SJCRH30 (cell line): ENCODE data around the gene UFSP2. TPM values are rescaled to one million over a fixed set of nuclear protein-coding genes. Genes with fewer than 3 reads are reported as not detected.

Experiments
- DNase-seq, 2 experiments: peaks; one replicate each; pipeline ENCODE4 v3.0.0-alpha.2; 2015 to 2020
- H3K27ac ChIP-seq: fragments of 250-450 bp; sonication (Bioruptor Pico); 2 replicates; pipeline ENCODE4 v1.5.1; 2020; ENCODE audit warnings: mild to moderate bottlenecking, moderate library complexity
- H3K27me3 ChIP-seq: fragments of 250-450 bp; sonication (Bioruptor Pico); 2 replicates; pipeline ENCODE4 v1.5.1; 2020; ENCODE audit warnings: mild to moderate bottlenecking, moderate library complexity
- H3K36me3 ChIP-seq: fragments of 250-450 bp; sonication (Bioruptor Pico); 2 replicates; pipeline ENCODE4 v1.5.1; 2020; ENCODE audit warnings: mild to moderate bottlenecking, moderate library complexity
- H3K4me1 ChIP-seq: fragments of 250-450 bp; sonication (Bioruptor Pico); 2 replicates; pipeline ENCODE4 v1.5.1; 2020; ENCODE audit warnings: mild to moderate bottlenecking, moderate library complexity
- H3K4me3 ChIP-seq: fragments of 250-450 bp; sonication (Bioruptor Pico); 2 replicates; pipeline ENCODE4 v1.5.1; 2020; ENCODE audit warnings: mild to moderate bottlenecking, moderate library complexity
- H3K9me3 ChIP-seq: fragments of 250-450 bp; sonication (Bioruptor Pico); replicated peaks from 2 replicates; pipeline ENCODE4 v1.5.1; 2020; ENCODE audit warnings: mild to moderate bottlenecking, moderate library complexity
- total RNA-seq: library from RNA; depleted of rRNA; stranded (reverse); fragments of >200 nt; shearing (Covaris generic); gene quantifications from 2 replicates; pipeline ENCODE4 v1.2.3, GENCODE V29; 2014; rRNA removed

Gene UFSP2
- total RNA-seq, 1 experiment from 2014 or later = 21.3 TPM

DNA sequence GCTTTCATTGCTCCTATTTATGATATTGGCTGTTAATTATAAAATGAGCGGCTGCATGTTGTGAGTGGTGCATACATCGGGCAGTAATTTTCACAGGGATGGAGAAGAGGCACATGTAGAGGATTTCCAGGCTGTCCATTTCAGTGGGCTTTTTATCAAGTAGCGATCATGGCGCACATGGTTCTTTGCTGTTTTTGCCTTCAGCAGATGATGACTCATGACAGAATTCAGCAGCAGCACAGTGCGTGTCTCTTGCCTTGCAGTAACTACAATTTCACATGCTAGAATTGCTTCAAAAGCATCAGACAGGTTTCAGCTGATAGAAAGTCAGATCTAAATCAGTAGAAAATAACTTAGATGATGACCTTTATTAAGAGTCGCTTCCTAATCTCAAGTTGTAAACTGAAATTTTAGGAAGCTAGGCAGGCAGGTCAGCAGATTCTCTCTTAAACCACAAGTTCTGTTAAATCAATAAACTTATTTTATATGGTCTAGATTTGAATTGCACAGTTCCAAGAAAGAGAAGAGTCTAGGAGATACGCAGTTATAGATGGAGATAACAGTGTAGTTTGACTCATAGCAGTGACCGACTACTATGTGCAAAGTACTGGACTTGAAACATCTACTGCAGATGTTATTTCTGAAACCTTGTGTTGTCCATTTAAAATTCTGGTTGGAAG lies 65.9 kb downstream of the UFSP2 start:
- H3K27ac ChIP-seq = no peak overlapping the region
- no peak for DNase-seq

DNA sequence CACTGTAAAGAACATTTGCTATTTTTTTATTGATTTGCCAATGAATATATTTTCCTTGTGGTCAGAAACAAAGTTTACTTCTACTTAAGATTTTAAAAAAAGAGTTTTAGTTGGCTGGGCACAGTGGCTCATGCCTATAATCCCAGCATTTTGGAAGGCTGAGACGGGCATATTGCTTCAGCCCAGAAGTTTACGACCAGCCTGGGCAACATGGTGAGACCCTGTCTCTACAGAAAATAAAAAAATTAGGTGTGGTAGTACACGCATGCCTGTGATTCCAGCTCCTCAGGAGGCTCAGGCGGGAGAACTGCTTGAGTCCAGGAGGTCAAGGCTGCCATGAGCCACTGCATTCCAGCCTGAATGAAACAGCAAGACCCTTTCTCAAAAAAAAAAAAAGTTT lies 66.8 kb downstream of the UFSP2 start:
- no peak overlapping the region for H3K27ac ChIP-seq
- no peak overlapping the region for H3K4me3 ChIP-seq
- H3K4me1 ChIP-seq = no peaks in the 10 kb centered on the region; the same call in 1 of the 2 replicates
- no peaks in the 10 kb centered on the region for H3K27me3 ChIP-seq
- H3K36me3 ChIP-seq = no peaks in the 10 kb centered on the region; the same call in 1 of the 2 replicates
- no peak for DNase-seq
- H3K9me3 ChIP-seq = no peaks in the 10 kb centered on the region

More for the DNA sequence above, 65.9 kb downstream of the UFSP2 start:
- Histone ChIP-seq H3K9me3 (no peaks in the 10 kb centered on the region), H3K4me3 (no peak overlapping the region), H3K36me3 (no peaks in the 10 kb centered on the region; the same call in 1 of the 2 replicates), H3K4me1 (no peaks in the 10 kb centered on the region; the same call in 1 of the 2 replicates), H3K27me3 (no peaks in the 10 kb centered on the region)

- Histone ChIP-seq H3K4me1 (no peaks in the 10 kb centered on the region; the same call in 1 of the 2 replicates), H3K4me3 (no peak overlapping the region), H3K9me3 (no peaks in the 10 kb centered on the region), H3K36me3 (no peaks in the 10 kb centered on the region; the same call in 1 of the 2 replicates), H3K27ac (no peak overlapping the region), H3K27me3 (no peaks in the 10 kb centered on the region)
- DNase-seq = no peak
Measured at GRCh38 chr4:185358514-185358913, 67.2 kb downstream of the UFSP2 start.

GRCh38 chr4:185357733-185358440 lies 67.9 kb downstream of the UFSP2 start:
- Histone ChIP-seq H3K4me3 (no peak overlapping the region), H3K27me3 (no peaks in the 10 kb centered on the region), H3K36me3 (no peaks in the 10 kb centered on the region; the same call in 1 of the 2 replicates), H3K4me1 (no peaks in the 10 kb centered on the region; the same call in 1 of the 2 replicates), H3K27ac (no peak overlapping the region), H3K9me3 (no peaks in the 10 kb centered on the region)
- DNase-seq = no peak

DNA sequence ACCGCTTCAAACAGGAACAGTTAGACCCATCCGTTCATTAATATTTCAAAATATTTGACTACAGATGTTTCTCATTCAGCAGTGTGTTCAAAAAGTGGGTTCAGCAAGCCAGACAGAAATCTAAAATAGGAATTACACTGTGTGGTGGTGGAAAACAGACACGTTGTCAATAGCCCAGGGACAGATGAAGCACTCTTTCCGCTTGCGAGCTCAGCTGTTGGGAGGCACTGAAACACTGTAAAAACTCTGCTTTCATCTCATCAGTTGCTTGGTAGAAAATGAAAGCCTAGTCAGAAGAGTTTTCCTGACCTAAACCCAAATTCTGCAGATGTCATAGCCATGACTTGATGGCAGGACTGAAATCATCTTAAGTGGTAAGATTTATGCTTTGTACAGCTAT lies 68.6 kb downstream of the UFSP2 start:
- H3K4me1 ChIP-seq = no peaks in the 10 kb centered on the region; the same call in 1 of the 2 replicates
- DNase-seq = no peak
- no peaks in the 10 kb centered on the region for H3K27me3 ChIP-seq
- H3K4me3 ChIP-seq = no peak overlapping the region
- H3K27ac ChIP-seq = no peak overlapping the region
- H3K9me3 ChIP-seq = no peaks in the 10 kb centered on the region
- no peaks in the 10 kb centered on the region; the same call in 1 of the 2 replicates for H3K36me3 ChIP-seq

DNA sequence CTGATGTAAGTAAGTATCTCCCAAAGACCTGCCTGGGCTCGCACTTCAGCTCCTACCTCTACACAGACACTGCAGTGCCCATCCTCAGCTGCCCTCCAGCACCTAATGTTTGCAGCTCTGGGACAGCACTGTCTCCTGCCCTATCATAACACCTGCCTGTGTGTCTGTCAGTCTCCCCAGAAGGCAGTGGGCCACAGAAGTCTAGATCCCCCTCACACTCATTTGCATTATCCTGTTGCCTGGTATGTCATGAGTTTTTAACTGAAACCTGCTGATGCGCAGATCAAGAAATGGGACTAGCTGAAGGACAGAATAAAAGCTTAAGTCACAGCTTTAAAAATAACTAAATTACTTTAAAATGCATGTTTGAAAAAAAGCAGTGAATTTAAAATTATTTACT lies 73.0 kb downstream of the UFSP2 start:
- DNase-seq = no peak
- Histone ChIP-seq H3K27me3 (no peaks in the 10 kb centered on the region), H3K4me3 (no peak overlapping the region), H3K36me3 (no peaks in the 10 kb centered on the region), H3K9me3 (no peaks in the 10 kb centered on the region), H3K4me1 (no peaks in the 10 kb centered on the region), H3K27ac (no peak overlapping the region)

- no peaks in the 10 kb centered on the region for H3K27me3 ChIP-seq
- no peak overlapping the region for H3K4me3 ChIP-seq
- no peak overlapping the region for H3K27ac ChIP-seq
- no peaks in the 10 kb centered on the region for H3K9me3 ChIP-seq
- no peaks in the 10 kb centered on the region for H3K4me1 ChIP-seq
- no peaks in the 10 kb centered on the region for H3K36me3 ChIP-seq
- no peak for DNase-seq
Measured at GRCh38 chr4:185352202-185352601, 73.6 kb downstream of the UFSP2 start.

GRCh38 chr4:185351691-185352090 lies 74.1 kb downstream of the UFSP2 start:
- no peaks in the 10 kb centered on the region for H3K27me3 ChIP-seq
- no peaks in the 10 kb centered on the region for H3K9me3 ChIP-seq
- H3K4me1 ChIP-seq = no peaks in the 10 kb centered on the region
- H3K27ac ChIP-seq = no peak overlapping the region
- no peaks in the 10 kb centered on the region for H3K36me3 ChIP-seq
- DNase-seq = no peak
- H3K4me3 ChIP-seq = no peak overlapping the region

Other genes with a start within 250 kb of the UFSP2 start
- gene CFAP97, start 222.0 kb downstream of the UFSP2 start, total RNA-seq = 18.2 and 19.7 TPM in 2 replicates
- gene SNX25, start 216.4 kb downstream of the UFSP2 start, total RNA-seq = 16.8 and 17.7 TPM in 2 replicates
- 0.16 and 0.56 TPM in 2 replicates for gene LRP2BP, start 30.0 kb downstream of the UFSP2 start, total RNA-seq
- gene ANKRD37, start 29.1 kb downstream of the UFSP2 start, total RNA-seq = 4.1 and 4.3 TPM in 2 replicates
- gene CCDC110, start 45.8 kb upstream of the UFSP2 start, total RNA-seq = not detected in 2 replicates
- gene PDLIM3, start 109.5 kb upstream of the UFSP2 start, total RNA-seq = 137 and 144 TPM in 2 replicates